ENCODE measurements around the gene GGCX. TPM values are rescaled to one million over a fixed set of nuclear protein-coding genes. Genes with fewer than 3 reads are reported as not detected.

Gene GGCX
- total and polyA plus RNA-seq, 2 of the 13 experiments (the other 11 are each of a cell fraction or from before 2014, with no cell fraction given) = 72.5 to 103 TPM

- TF ChIP-seq FOXP1 (IDR thresholded peaks at IDR 0.05) = no peak
- TF ChIP-seq FOXP1 (CRISPR knock-in tag; IDR thresholded peaks at IDR 0.05) = no peak
- TF ChIP-seq, protein P1, sequence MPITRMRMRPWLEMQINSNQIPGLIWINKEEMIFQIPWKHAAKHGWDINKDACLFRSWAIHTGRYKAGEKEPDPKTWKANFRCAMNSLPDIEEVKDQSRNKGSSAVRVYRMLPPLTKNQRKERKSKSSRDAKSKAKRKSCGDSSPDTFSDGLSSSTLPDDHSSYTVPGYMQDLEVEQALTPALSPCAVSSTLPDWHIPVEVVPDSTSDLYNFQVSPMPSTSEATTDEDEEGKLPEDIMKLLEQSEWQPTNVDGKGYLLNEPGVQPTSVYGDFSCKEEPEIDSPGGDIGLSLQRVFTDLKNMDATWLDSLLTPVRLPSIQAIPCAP (CRISPR knock-in tag; IDR thresholded peaks at IDR 0.05; ENCODE audit: low read depth) = no peak
- TF ChIP-seq TIGD3 (CRISPR knock-in tag; IDR thresholded peaks at IDR 0.05; ENCODE audit: borderline replicate concordance) = no peak; the same call in 1 of the 2 replicates
- peak; percentile 91 for TF ChIP-seq ZNF781 (CRISPR knock-in tag; IDR thresholded peaks at IDR 0.05; ENCODE audit: borderline replicate concordance, not compliant biosample characterization)
- TF ChIP-seq, protein P2, sequence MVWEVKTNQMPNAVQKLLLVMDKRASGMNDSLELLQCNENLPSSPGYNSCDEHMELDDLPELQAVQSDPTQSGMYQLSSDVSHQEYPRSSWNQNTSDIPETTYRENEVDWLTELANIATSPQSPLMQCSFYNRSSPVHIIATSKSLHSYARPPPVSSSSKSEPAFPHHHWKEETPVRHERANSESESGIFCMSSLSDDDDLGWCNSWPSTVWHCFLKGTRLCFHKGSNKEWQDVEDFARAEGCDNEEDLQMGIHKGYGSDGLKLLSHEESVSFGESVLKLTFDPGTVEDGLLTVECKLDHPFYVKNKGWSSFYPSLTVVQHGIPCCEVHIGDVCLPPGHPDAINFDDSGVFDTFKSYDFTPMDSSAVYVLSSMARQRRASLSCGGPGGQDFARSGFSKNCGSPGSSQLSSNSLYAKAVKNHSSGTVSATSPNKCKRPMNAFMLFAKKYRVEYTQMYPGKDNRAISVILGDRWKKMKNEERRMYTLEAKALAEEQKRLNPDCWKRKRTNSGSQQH (CRISPR knock-in tag; IDR thresholded peaks at IDR 0.05; ENCODE audit: low read depth) = no peak; the same call in none of the 2 replicates
- TF ChIP-seq, protein P3, sequence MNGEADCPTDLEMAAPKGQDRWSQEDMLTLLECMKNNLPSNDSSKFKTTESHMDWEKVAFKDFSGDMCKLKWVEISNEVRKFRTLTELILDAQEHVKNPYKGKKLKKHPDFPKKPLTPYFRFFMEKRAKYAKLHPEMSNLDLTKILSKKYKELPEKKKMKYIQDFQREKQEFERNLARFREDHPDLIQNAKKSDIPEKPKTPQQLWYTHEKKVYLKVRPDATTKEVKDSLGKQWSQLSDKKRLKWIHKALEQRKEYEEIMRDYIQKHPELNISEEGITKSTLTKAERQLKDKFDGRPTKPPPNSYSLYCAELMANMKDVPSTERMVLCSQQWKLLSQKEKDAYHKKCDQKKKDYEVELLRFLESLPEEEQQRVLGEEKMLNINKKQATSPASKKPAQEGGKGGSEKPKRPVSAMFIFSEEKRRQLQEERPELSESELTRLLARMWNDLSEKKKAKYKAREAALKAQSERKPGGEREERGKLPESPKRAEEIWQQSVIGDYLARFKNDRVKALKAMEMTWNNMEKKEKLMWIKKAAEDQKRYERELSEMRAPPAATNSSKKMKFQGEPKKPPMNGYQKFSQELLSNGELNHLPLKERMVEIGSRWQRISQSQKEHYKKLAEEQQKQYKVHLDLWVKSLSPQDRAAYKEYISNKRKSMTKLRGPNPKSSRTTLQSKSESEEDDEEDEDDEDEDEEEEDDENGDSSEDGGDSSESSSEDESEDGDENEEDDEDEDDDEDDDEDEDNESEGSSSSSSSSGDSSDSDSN (CRISPR knock-in tag; IDR thresholded peaks at IDR 0.05) = peak; percentile 81
- TF ChIP-seq NAIF1 (CRISPR knock-in tag; IDR thresholded peaks at IDR 0.05; ENCODE audit: borderline replicate concordance) = 0 out of 2 replicates have a peak, but pooled peaks have one; percentile 61
- TF ChIP-seq ZNF225 (CRISPR knock-in tag; IDR thresholded peaks at IDR 0.05) = peak; percentile 87; the same call in 1 of the 2 replicates
- TF ChIP-seq ZNF674 (CRISPR knock-in tag; IDR thresholded peaks at IDR 0.05; ENCODE audit: low read depth) = 0 out of 2 replicates have a peak, but pooled peaks have one; percentile 84
- TF ChIP-seq ZNF205 (CRISPR knock-in tag; IDR thresholded peaks at IDR 0.05) = peak; percentile 35; the same call in 1 of the 2 replicates
- TF ChIP-seq, protein P4, sequence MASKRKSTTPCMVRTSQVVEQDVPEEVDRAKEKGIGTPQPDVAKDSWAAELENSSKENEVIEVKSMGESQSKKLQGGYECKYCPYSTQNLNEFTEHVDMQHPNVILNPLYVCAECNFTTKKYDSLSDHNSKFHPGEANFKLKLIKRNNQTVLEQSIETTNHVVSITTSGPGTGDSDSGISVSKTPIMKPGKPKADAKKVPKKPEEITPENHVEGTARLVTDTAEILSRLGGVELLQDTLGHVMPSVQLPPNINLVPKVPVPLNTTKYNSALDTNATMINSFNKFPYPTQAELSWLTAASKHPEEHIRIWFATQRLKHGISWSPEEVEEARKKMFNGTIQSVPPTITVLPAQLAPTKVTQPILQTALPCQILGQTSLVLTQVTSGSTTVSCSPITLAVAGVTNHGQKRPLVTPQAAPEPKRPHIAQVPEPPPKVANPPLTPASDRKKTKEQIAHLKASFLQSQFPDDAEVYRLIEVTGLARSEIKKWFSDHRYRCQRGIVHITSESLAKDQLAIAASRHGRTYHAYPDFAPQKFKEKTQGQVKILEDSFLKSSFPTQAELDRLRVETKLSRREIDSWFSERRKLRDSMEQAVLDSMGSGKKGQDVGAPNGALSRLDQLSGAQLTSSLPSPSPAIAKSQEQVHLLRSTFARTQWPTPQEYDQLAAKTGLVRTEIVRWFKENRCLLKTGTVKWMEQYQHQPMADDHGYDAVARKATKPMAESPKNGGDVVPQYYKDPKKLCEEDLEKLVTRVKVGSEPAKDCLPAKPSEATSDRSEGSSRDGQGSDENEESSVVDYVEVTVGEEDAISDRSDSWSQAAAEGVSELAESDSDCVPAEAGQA (IDR thresholded peaks at IDR 0.05; ENCODE audit: low read depth) = 0 out of 2 replicates have a peak, but pooled peaks have one; percentile 50
- TF ChIP-seq, protein P4 (CRISPR knock-in tag; IDR thresholded peaks at IDR 0.05; ENCODE audit: borderline replicate concordance) = no peak
- TF ChIP-seq SMARCE1 (IDR thresholded peaks at IDR 0.05; ENCODE audit: borderline replicate concordance) = no peak
- peak; percentile 70; the same call in 1 of the 2 replicates for TF ChIP-seq KMT2A (CRISPR knock-in tag; IDR thresholded peaks at IDR 0.05)
These were observed 34.2 kb upstream of the GGCX start, which contains the start of gene RNF181 (continued) for GRCh38 chr2:85595301-85596025.

Data from HepG2 (cell line).